Suppressor macrophage treated with lipopolysaccharide for 4 hours (primary cell): ENCODE results near the gene ADI1.
"Not testable (repeated sequence)": the region's sequence is repeated elsewhere in the genome, so short reads cannot be mapped to it uniquely, and the experiment has no call there.

Experiments
- DNase-seq: peaks from one replicate; pipeline ENCODE4 v3.0.0-alpha.2; 2020

ADI1 gene

DNA sequence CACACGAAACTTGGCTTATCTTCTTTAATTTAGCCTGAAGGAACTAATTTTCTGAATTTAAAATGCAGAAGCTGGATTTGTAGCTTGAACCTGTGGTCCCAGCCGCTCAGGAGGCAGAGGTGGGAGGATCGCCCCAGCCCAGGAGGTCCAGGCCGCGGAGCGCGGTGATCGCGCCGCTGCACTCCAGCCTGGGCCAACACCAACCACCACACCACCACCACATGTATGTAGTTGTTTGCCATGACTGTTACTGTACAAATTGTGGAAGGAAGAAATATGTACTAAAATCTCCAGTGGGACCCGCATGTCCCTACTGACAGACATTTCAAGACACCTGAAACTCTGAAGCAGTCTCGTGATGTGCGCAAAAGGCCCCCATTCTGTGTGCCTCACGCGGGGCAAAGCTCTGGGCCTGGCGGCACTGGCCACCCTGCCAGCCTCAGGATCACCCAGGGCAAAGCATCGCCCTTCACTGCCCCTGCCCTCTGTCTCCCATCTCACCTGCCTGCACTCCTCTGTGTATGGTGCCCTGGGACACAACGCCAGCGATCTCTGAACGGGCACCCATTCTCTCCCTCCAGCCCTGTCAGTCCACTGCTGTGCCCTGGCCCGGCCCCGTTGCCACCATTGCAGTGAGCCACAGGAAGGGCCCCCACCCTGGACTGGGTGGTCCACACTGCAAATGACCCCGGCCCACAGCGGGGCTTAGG, 10.1 kb upstream of the ADI1 start:
- no peak for DNase-seq

DNA sequence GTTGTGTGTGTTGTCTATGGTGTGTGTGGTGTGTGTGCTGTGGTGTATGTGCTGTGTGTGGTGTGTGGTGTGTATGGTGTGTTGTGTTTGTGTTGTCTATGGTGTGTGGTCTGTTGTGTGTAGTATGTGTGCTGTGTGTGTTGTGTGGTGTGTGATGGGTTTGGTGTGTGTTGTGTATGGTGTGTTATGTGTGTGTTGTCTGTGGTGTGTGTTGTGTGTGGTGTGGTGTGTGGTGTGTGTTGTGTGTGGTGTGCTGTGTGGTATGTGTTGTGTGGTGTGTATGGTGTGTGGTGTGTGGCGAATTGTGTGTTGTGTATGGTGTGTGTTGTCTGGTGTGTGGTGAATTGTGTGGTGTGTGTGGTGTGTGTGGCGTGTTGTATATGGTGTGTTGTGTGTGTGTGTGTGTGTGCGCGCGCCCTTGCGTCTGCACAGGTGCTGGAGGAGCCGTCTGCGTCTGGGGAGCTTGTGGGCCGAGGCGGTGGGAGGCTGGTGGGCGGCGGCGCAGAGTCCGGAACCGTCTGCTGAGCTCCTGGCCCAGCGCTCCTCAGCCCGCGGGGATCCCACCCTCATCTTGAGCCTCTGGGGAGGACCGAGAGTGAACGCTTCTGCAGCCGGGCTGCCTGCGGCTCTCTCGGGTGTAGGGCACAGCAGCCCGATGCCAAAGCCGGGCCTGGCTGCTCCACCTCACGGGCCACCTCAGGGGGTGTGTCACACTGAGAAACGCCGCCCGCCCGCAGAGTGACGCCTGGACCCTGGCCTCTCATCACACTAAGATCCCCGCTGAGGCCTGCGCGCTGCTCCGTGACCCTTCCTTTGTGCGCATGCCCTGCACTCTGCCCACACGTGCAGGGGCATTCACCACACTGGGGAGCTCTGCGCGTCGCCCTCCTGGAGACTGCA, 8.8 kb upstream of the ADI1 start:
- DNase-seq: no peak

DNA sequence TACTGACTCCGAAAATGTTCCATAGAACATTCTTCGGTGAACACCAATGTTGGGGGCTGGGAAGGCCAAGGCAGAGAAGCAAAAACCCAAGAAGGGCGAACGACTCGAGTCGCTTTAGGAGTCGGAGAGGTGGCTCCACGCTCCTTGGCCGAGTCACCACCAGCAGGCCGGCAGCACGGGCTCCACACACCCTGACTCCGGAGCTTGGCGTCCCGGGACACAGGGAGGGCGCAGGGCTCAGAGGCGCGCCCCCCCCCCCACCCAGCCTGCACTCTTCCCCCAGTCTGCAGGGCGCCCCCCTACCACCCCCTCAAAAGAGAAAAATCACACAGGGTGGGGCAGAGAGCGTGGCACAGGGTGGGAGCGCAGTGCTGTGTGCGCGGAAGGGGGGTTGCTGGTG, 7.5 kb upstream of the ADI1 start:
- DNase-seq: no peak

DNA sequence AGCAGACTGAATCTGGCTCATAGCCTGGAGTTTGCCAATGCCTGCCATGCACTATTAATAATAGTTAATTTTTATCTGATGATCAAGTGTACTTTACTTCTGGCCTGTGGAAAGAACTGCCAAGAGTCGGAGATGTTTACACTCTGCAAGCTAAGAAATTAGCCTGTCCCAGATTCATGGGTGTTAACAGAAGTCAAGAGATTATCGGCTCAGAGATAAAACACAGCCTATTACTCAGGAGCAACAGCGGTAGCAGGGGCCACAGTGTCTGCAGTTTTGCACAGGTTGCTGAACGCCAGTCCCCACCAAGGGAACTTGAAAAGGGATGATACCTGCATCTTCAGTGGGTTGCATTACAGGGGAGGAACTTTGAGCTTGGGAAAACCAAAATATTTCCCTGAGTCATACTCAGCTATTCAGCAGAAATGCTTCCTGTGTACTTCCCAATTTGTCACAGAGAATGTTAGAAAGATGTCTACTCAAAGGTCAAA, 4.3 kb upstream of the ADI1 start:
- peak; percentile 44 for DNase-seq

DNA sequence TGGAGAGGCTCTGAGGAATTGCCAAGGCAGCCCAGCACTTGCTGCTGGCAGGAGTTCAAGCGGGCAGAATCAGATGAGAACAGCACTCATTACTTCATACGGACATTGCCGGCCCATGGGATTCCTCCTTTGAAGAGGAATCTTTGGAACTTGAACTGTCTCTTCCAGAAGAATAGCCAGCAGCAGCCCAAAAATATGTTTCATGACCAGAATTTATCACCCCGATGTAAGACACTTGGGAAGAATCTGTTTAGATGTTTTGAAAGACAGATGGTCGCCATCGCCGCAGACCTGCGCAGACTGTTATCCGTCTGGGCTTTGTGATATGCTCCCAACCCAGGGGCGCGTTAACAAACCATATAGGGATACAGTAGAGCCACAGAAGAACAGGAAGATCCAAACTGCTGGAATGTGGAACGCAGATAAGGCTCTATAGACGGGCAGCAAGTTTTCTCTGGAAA, 3.7 kb upstream of the ADI1 start:
- no peak for DNase-seq

DNA sequence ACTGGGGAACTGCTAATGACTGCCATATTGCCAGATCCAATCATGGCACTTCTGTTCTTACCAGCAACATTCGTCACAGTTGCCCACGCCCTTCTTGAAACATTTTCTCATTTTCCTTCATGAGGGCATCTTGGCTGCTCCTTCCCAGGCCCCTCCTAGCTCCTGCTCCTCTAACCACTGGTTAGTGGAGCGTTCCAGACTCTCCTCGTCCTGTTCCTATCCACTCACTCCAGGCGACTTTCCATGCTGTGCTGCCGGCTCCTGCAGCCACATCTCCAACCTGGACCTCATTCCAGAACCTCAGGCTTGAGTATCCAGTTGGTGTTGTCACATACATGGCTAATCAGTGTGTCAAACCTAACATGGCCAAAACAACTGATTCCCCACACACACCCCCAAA, 1.3 kb upstream of the ADI1 start:
- DNase-seq: no peak

DNA sequence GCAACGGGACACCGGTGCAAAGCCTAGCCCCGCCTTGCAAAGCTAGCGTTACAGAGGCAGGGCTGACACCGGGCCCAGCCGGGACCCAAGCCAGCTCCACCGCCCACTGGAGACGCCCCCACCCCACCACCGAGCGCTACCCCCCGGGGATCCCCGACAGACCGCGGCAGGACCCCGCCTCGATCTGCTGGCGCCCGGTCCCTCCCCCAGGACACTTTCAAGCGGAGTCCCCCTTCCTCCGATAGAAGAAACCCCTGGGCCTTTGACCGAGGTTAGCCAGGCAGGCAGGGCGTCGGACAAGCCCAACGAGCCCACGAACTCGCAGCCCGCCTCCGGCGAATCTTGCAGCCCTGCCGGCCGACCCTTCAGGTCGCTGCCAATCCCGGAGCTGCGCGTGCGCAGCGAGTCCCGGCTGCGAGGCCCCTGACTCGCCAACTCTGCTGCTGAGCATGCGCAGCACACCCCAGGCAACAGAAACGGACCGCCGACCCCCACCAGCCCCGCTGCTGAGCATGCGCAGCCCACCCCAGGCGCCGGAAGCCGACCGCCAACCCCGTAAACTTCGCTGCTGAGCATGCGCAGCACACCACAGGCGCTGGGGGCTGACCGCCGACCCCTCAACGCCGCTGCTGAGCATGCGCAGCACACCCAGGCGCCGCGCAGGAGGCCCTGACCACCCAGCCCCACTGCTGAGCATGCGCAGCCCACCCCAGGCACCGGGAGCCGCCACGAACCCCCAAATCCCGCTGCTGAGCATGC, 656 bp downstream of the ADI1 start:
- DNase-seq: peak; percentile 98

DNA sequence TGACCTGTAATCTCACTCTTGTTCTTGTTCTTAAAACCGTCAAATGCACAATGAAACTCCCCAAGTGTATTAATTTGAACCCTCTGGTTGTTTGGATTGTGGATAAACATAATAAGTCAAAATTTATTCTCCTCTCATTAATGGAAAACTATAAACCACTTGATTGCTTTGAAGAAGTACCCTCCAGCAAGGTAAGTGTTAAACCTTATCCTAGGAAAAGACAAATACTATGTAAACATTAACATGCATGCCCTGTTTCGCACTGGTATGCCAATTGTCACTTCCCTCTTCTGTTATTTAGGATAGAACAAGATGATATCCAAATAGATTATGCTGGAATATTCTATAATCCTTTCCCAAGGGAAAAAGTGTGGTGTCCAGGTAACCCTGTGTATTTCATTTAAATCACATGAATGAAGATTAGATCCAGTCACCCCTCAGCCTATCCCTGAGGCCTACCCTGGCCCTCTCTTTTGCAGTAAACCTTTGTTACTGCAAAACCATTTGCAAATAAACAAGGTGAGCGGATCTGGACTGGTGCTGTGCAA, 1.3 kb downstream of the ADI1 start:
- DNase-seq: no peak

DNA sequence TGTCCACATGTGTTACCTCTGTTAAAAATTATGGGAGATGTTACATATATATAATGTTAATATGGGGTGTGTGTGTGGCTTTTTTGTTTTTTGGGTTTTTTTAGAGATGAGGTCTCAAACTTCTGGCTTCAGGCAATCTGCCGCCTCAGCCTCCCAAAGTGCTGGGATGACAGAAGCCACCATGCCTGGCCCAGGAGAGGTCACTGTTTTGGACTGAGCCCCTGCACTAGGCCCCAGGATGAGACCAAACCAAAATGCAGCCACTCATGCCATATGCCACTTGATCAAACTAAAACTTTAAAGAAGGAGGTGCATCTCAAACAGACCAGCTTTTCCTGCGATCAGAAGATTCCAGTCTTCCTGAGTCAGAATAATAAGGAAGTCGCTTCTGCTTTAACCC, 2.5 kb downstream of the ADI1 start:
- DNase-seq: no peak

DNA sequence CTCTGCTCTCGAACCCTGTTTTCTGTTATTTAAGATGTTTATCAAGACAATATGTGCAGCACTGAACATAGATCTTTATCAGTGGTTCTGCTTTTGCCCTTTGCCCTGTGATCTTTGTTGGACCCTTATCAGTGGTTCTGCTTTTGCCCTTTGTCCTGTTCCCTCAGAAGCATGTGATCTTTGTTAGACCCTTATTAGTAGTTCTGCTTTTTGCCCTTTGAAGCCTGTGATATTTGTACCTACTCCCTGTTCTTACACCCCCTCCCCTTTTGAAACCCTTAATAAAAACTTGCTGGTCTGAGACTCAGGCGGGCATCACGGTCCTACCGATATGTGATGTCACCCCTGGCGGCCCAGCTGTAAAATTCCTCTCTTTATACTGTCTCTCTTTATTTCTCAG, 3.9 kb downstream of the ADI1 start:
- DNase-seq: not testable (repeated sequence)

DNA sequence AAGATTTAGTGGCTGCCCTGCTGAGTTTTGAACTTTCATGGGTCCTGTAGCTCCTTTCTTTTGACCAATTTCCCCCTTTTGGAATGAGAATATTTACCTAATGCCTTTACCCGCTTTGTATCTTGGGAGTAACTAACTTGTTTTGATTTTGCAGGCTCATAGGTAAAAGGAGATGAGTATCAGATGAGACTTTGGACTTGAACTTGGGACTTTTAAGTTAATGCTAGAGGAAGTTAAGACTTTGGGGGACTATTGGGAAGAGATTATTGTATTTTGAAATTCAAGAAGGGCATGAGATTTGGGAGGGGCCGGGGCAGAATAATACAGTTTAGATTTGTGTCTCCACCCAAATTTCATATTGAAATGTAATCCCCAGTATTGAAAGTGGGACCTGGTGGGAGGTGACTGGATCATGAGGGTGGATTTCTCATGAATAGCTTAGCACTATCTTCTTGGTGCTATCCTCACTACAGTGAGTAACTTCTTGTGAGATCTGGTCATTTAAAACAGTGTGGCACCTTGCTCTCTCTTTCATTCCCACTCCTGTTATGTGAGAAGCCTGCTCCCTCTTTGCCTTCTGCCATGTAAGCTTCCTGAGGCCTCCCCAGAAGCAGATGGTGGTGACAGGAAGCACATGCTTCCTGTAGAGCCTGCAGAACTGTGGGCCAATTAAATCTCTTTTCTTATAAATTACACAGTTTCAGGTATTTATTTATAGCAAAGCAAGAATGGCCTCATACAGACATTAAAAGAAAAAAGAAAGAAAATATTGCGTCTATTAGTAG, 6.1 kb downstream of the ADI1 start:
- DNase-seq: no peak

DNA sequence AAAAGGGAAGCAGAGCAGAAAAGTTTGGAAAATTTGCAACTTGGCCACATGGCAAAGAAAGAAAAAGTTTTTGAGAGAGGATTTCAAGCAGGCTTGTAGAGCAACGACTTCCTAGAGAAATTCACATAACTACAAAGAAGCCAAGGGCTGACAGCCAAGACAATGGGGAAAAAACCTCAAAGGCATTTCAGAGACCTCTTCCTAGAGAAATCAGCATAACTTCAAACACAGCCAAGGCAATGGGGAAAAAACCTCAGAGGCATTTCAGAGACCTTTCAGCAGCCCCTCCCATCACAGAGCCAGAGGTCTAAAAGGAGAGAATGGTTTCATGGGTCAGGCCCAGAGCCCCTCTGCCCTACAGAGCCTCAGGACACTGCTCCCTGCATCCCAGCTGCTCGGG, 7.2 kb downstream of the ADI1 start:
- DNase-seq: no peak

DNA sequence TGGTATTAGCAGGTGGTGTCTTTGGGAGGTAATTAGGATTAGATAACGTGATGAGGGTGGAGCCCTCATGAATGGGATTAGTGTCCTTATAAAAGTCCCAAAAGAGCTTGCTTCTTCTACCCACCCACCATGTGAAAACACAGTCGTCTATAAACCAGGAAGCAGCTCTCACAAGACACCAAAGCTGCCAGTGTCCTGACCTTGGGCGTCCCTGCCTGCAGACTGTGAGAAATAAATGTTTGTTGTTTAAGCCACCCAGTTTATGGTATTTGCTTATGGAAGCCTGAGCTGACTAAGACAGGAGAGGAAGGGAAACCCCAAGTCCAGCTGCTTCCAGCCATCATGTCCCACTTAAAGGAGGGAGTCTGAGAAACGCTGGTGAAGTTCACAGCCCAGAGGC, 13.6 kb downstream of the ADI1 start:
- no peak for DNase-seq

DNA sequence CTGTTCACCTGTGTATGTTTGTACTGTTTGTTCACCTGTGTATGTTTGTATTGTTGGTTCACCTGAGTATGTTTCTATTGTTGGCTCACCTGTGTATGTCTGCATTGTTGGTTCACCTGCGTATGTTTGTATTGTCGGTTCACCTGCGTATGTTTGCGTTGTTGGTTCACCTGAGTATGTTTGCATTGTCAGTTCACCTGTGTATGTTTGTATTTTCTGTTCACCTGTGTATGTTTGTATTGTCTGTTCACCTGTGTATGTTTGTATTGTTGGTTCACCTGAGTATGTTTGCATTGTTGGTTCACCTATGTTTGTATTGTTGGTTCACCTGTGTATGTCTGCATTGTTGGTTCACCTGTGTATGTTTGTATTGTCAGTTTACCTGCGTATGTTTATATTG, 14.6 kb downstream of the ADI1 start:
- no peak for DNase-seq

DNA sequence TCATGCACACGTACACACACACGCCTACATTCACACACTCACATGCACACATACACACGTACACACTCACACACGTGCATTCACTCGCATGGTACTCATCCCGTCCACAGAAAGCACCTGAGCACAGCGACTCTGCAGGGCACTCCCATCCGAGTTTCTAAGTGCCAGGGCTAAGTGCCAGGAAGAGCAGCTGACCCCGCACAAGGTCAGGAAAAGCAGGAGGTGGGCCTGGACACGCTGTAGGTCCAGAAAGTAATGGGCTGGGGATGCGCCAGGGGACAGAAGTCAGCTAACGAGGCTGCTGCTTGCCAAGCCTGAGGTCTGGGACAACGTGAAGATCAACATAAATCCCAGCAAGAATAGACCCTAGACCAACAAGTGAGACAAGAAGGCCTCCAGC, 15.8 kb downstream of the ADI1 start:
- DNase-seq: no peak

DNA sequence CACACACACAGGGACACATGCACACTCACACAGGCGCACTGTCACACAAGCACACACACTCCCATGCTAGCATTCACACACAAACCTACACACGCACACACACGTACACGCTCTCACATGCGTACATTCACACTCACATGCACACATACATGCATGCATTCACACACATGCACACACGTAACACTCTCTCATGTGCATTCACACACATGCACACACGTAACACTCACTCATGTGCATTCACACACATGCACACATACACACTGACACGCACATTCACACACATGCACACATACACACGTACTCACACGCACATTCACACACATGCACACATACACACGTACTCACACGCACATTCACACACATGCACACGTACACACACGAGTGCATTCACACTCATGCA, 16.3 kb downstream of the ADI1 start:
- no peak for DNase-seq

DNA sequence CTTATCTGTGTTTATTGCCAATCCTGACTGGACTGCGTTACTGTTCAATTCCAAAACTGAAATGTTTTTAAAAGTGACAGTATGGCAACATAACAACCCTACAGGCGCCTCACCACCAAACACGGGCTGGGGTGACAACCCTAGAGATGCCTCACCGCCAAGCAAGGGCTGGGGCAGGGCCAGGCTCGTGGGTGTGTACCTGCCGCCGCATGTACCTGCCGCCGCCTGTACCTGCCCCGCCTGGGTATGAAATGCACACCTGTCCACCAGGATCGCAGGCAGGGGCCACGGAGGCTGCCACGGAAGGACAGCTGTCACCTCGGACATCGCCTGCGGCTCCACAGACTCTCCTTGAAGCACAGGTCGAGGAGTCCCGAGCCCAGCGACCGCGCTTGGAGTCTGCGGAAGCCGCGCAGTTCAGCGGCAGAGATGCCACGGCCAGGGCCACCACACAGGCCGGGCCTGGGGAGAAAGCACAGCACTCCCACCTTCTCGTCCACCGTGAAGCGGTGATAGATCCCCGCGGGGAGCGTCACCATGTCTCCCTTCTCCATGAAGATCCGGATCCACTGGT, 18.9 kb downstream of the ADI1 start:
- no peak for DNase-seq

DNA sequence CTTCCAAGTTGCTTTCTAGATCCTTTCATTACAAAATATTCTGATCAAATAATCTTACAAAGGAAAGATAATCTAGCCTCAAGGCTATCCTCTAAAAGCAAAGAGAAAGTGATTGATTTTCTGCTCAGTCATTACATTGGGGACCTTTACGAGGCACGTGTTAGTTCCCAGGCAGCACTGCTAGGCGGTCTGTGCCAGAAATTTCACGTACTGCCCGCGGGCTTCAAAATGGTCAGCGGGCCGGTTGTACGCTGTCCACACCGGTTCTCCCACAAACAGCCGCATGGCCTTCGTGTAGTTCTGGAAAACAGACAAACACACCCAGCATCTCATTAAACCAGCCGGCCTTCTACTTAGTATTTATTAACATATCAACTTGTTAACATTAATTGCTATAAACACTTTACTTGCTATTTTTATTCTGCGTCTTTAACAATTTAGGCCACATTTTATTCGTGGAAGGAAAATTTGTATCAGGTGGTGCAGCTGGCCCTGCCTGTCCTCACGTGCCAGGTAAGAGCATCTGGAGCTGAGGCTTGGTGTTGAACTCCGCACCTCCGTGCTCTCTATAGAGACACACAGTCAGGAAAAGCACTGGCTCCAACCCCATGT, 20.4 kb downstream of the ADI1 start:
- no peak for DNase-seq

DNA sequence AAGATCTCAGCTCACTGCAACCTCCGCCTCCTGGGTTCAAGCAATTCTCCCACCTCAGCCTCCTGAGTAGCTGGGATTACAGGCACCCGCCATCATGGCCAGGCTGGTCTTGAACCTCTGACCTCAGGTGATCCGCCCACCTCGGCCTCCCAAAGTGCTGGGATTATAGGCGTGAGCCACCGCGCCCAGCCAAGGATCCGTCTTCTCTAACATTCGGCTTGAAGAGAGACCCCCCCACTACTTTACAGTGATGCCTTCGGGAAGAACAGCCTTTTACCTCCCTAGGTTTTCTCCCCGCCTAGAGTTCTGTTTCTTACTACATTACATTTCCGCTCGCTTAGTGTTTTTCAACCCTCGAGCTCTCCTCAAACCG, 22.6 kb downstream of the ADI1 start:
- DNase-seq: not testable (repeated sequence)

DNA sequence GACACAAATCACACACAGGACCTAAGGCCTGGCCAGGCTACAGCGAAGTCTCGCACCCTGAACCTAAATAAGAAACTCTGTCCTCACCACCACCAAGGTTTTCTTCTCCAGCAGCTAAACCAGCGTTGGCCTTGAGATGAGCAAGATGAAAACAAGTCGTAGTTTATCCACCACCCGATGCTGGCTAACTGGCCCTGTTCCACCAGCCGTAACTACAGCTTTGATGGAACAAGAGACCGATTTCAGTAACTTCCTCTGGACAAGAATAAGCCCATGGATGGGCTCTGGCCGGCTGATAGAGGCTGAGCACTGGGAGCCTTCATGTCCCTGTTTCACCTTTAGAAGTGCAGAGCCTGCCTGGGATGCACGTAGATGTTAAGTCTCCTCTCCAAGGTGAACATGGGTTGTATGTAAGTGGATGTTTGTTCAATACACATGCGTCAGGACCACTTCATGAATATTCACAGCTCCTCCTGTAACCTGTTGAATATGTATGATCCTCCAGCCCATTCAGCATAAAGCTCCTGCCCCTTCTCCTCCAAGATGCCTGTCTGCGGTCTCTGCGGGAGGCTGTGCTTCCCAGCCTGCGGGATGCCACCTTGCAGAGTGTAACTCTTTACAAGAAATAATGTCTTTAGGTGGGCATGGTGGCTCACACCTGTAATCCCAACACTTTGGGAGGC, 24.2 kb downstream of the ADI1 start:
- no peak for DNase-seq

DNA sequence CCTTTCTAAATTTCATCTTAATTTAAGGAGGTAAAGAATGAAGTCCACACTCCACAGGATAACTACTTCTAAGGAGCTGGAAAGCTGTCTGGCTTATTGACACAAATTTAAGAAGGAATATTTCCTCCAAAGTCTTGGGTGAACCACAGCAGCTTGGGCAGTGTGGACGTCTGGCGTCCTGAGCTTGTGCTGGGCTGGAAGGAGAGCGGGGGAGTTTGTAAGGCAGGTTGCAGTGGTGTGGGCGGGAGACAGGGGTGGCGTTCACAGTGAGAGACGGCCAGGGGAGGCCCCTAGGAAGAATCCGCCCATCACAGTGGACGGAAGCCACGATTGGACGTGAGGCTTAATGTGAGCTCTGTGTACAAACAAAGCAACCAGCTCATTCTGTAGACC, 25.7 kb downstream of the ADI1 start:
- DNase-seq: no peak
